Heart left ventricle (tissue), 16 donors: Measurements from ENCODE around the gene GAB3. TPM values are rescaled to one million over a fixed set of nuclear protein-coding genes. Genes with fewer than 3 reads are reported as not detected.

Experiments
- ATAC-seq, 4 donors: fragments of 200-7000 bp; cut with Tn5 transposase; one replicate each; pipeline ENCODE4 v1.9.1; 2020 to 2022; ENCODE audit warnings: moderate library complexity in 4 of 4, mild to moderate bottlenecking in 3 of 4, moderate number of reproducible peaks in 1 of 4
- DNase-seq, 5 donors: peaks; one replicate each; pipeline ENCODE4 v3.0.0-alpha.2; 2020
- H3K27ac ChIP-seq, 12 donors: fragments of 200-600 bp; sonication (generic) in 4 of 12; one replicate each; pipeline versions ENCODE4 v1.5.0 to v1.8.0; 2016 to 2022; ENCODE audit warnings: mild to moderate bottlenecking in 2 of 12
- H3K27me3 ChIP-seq, 9 donors: fragments of 200-600 bp; sonication (generic) in 2 of 9; one replicate each; pipeline versions ENCODE4 v1.5.1 to v1.8.0; 2016 to 2022; ENCODE audit warnings: mild to moderate bottlenecking in 3 of 9
- H3K36me3 ChIP-seq, 9 donors: fragments of 200-600 bp; sonication (generic) in 2 of 9; one replicate each; pipeline versions ENCODE4 v1.5.0 to v1.8.0; 2018 to 2022; ENCODE audit warnings: mild to moderate bottlenecking in 2 of 9
- H3K4me1 ChIP-seq, 12 donors: fragments of 200-600 bp; sonication (generic) in 4 of 12; one replicate each; pipeline versions ENCODE4 v1.5.0 to v1.8.0; 2016 to 2022; ENCODE audit warnings: mild to moderate bottlenecking in 3 of 12
- H3K4me3 ChIP-seq, 12 donors: fragments of 200-600 bp; sonication (generic) in 4 of 12; one replicate each; pipeline versions ENCODE4 v1.5.0 to v1.8.0; 2017 to 2022; ENCODE audit warnings: mild to moderate bottlenecking in 9 of 12, moderate library complexity in 4 of 12
- H3K9me3 ChIP-seq, 12 donors: fragments of 200-600 bp; sonication (generic) in 4 of 12; one replicate each; pipeline versions ENCODE4 v1.5.0 to v1.8.0; 2016 to 2022; ENCODE audit warnings: mild to moderate bottlenecking in 1 of 12
- POLR2A ChIP-seq, 2 donors: fragments of 450-650 bp; IDR thresholded peaks; one replicate each; pipeline ENCODE4 v1.6.1; 2017; ENCODE audit warnings: antibody characterized with exemption in 2 of 2, mild to moderate bottlenecking in 2 of 2, moderate library complexity in 2 of 2
- WGBS, 4 donors: extraction: QIAGEN DNeasy Blood & Tissue Kit in 2 of 4; methylation state at CpG; one replicate each; pipeline versions ENCODE4 v1.1.5 to v1.1.7; 2013 to 2018; 5-methylcytosine and 5-hydroxymethylcytosine counted together
- intact Hi-C, 10 donors: fragments of 100-400 bp; cut with DNase I; formaldehyde crosslinking; loops; one replicate each; pipeline versions ENCODE4 v1.11.1 to v1.14.2; 2022
- polyA plus RNA-seq, 2 donors: library from polyadenylated mRNA; stranded (reverse); fragments of 200-250 nt; gene quantifications; one replicate each; pipeline ENCODE4 v1.2.3, GENCODE V29; 2013
- total RNA-seq, 9 donors: library from RNA; depleted of rRNA in 2 of 9; stranded (reverse); fragments of >200 nt in 2 of 9; fragmentation: NEBNext Ultra II Directional in 3 of 9; extraction: Animal tissue kit (Norgen Biotek cat#: 25700) in 3 of 9; gene quantifications; one replicate each; pipeline versions ENCODE4 v1.1.0 to v1.2.4, GENCODE V29; 2016 to 2023
- TF ChIP-seq, protein P1 (sequence below), 12 donors: fragments of 200-600 bp; sonication (generic) in 4 of 12; IDR thresholded peaks; one replicate each; pipeline versions ENCODE4 v1.5.0 to v1.8.0; 2018 to 2022; ENCODE audit warnings: antibody characterized with exemption in 12 of 12, mild to moderate bottlenecking in 5 of 12
- donor health status: ischemic (EF 13 %, LVEDD 7.1; RV severe dilation, severe dysfunction).
- donor health status: healthy with polysubstance abuse.
- donor health status: DM: no; HTN: yes; CAD: no.
- donor health status: DM: no; HTN: no; CAD: no.
- donor health status: ischemic (EF 25% LVEDD 6.9; RV normal size, moderate dysfunction).
- donor health status: ischemic (EF 25% LVEDD 5.7; RV mildly dilated, moderate dysfunction).
- donor health status: healthy.
- donor health status: DM: yes; HTN: yes; CAD: no.
- donor health status: ischemic (EF 35%, LVEDD 5.7; RV mildly dilated, moderate dysfunction).
- donor health status: nonischemic (EF 11% LVEDD 7.7; RV severe dilation, severe dysfunction).
- donor health status: DM: yes; HTN: yes; CAD: no.
- donor health status: PGD.
- donor health status: ischemic (EF 29% LVEDD 5.4; RV normal size, mild dysfunction).
- donor health status: nonischemic (EF 23%, LVEDD 6.1; RV moderate dilation, normal function).

Gene GAB3
- total and polyA plus RNA-seq, 11 donors: 7.2 to 29.0 (median 18.4) TPM

DNA sequence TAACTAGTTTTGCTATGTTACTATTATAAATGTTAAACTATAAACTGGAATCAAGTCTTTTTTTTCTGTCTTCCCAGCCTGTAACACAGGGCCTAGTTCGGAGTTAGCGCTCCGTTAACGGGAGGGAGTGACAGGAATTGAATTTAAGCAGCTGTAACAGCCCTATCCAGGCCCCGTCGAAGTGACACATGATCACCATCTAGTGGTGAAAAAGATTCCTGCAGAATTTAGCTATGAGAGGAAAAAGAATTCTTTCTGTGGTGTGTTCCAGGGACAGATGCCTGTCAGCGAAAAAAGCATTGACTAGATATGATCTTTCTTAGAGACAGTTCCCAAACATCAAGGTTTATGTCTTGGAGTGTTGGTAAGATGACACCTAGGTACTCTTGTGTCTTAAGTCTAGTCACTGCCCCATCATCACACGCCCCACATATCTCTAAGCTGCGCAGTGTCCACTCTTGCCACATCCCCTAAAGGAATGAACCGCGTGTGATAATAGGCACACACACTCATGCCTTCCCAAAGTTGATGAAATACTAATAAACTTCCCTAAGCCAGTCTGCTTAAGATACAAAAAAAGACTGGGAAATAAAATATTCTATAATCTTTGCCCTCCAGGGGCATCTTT lies 2.1 kb downstream of the GAB3 start:
- intact Hi-C loops: loop anchor here in 6 of 10 donors (2.0 to 10.0 kb wide), 4 partner anchors 32 to 54 kb away; no protein-coding TSS in a partner anchor
- Histone ChIP-seq H3K4me1 (peaks cover 0 to 29% (median 10%) of the 10 kb centered on the region in 12 donors), H3K27ac (peak overlapping the region in 10 of 12 donors; percentile 26 to 94 (median 92)), H3K9me3 (peaks cover 0 to 12% (median 0%) of the 10 kb centered on the region in 12 donors), H3K27me3 (peaks cover 0 to 5% (median 0%) of the 10 kb centered on the region in 9 donors), H3K4me3 (peak overlapping the region in 10 of 12 donors; percentile 49 to 81 (median 69)), H3K36me3 (no peaks in the 10 kb centered on the region)
- TF ChIP-seq, protein P1, sequence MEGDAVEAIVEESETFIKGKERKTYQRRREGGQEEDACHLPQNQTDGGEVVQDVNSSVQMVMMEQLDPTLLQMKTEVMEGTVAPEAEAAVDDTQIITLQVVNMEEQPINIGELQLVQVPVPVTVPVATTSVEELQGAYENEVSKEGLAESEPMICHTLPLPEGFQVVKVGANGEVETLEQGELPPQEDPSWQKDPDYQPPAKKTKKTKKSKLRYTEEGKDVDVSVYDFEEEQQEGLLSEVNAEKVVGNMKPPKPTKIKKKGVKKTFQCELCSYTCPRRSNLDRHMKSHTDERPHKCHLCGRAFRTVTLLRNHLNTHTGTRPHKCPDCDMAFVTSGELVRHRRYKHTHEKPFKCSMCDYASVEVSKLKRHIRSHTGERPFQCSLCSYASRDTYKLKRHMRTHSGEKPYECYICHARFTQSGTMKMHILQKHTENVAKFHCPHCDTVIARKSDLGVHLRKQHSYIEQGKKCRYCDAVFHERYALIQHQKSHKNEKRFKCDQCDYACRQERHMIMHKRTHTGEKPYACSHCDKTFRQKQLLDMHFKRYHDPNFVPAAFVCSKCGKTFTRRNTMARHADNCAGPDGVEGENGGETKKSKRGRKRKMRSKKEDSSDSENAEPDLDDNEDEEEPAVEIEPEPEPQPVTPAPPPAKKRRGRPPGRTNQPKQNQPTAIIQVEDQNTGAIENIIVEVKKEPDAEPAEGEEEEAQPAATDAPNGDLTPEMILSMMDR (IDR thresholded peaks at IDR 0.05): peak; percentile 58 to 88 (median 72)
- TF ChIP-seq POLR2A (IDR thresholded peaks at IDR 0.05): no peak
- ATAC-seq: peak; percentile 57 to 71 (median 62)
- DNase-seq: peak; percentile 37 to 49 (median 43)
- WGBS, 4 donors: 12 to 21% (median 18%) methylated on average over 11 of the region's 11 CpGs

DNA sequence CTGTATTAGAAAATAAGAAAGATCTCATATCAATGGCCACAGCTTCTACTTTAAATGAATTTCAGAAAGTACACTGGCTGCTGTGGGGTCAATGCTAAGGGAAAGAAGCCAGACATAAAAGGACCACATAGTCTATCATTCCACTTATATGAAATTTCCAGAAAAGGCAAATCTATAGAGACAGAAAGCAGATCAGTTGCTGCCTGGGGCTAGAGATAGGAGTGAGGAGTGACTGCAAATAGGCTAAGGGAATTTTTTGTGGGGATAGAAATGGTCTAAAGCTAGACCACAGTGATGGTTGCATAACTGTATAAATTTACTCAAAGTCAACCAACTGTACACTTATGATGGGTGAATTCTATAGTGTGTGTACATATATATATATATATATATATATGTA lies 8.3 kb downstream of the GAB3 start:
- peaks cover 0 to 12% (median 0%) of the 10 kb centered on the region in 12 donors for H3K9me3 ChIP-seq
- intact Hi-C loops: loop anchor here in 4 of 10 donors (10.0 kb wide), 1 partner anchor 48 kb away; no protein-coding TSS in a partner anchor
- no peak for TF ChIP-seq POLR2A (IDR thresholded peaks at IDR 0.05)
- TF ChIP-seq, protein P1 (IDR thresholded peaks at IDR 0.05): no peak
- peak overlapping the region in 1 of 12 donors; percentile 3 for H3K27ac ChIP-seq
- no peak overlapping the region for H3K4me3 ChIP-seq
- H3K36me3 ChIP-seq: no peaks in the 10 kb centered on the region
- DNase-seq: no peak
- H3K27me3 ChIP-seq: no peaks in the 10 kb centered on the region
- no peak for ATAC-seq
- H3K4me1 ChIP-seq: peaks cover under 1 to 31% (median 13%) of the 10 kb centered on the region in 12 donors

- TF ChIP-seq POLR2A (IDR thresholded peaks at IDR 0.05): no peak
- TF ChIP-seq, protein P1 (IDR thresholded peaks at IDR 0.05): no peak
- Histone ChIP-seq H3K9me3 (peaks cover 0 to 3% (median 0%) of the 10 kb centered on the region in 12 donors), H3K36me3 (no peaks in the 10 kb centered on the region), H3K4me3 (no peak overlapping the region), H3K27me3 (no peaks in the 10 kb centered on the region), H3K4me1 (peaks cover 4 to 57% (median 38%) of the 10 kb centered on the region in 12 donors), H3K27ac (peak overlapping the region in 1 of 12 donors; percentile 21)
- intact Hi-C loops: loop anchor here in 4 of 10 donors (10.0 kb wide), 1 partner anchor 45 kb away; no protein-coding TSS in a partner anchor
- no peak for DNase-seq
- no peak for ATAC-seq
- WGBS, 4 donors: 67 to 69% (median 68%) methylated on average over 2 of the region's 2 CpGs
Measured at GRCh38 chrX:154739952-154740465, 10.9 kb downstream of the GAB3 start.

DNA sequence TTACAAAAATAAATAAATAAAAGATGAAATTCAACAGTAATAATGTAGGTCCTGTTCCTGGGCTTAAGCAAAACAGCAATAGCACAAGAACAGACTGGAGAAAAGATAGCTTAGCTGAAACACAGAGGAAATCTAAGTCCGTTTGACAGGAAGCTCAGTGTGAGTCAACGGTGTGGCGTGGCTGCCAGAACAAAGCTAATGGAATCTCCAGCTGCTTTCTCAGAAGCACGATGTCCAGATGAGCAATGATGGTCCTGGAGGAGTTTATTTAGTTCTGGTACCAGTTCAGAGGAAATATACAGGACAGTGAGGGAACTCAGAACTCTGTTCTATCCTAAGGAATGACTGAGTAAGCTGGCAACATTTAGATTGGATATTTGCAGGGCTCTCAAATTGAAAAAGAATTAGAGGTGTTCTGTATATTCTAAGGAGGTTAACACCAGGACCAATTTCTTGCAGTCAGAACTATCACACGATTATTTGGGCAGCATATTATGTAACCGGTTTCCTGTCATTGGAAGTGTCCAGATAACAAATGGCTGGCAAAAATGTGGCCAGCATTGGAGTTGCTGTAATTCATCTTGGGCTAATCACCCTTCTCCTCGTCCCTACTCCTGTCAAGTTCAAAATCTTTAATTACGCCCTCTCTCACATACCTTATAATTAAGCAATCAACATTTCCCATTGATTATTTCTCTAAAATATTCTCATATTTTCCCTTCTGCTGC lies 12.7 kb downstream of the GAB3 start:
- no peaks in the 10 kb centered on the region for H3K36me3 ChIP-seq
- no peaks in the 10 kb centered on the region for H3K27me3 ChIP-seq
- peak; percentile 62 to 79 (median 70) for ATAC-seq
- H3K4me1 ChIP-seq: peaks cover 4 to 75% (median 55%) of the 10 kb centered on the region in 12 donors
- peak overlapping the region; percentile 61 to 92 (median 79) for H3K27ac ChIP-seq
- TF ChIP-seq, protein P1 (IDR thresholded peaks at IDR 0.05): no peak
- no peak for TF ChIP-seq POLR2A (IDR thresholded peaks at IDR 0.05)
- DNase-seq: peak in 4 of 5 donors; percentile 61 to 83 (median 67)
- no peak overlapping the region for H3K4me3 ChIP-seq
- no peaks in the 10 kb centered on the region for H3K9me3 ChIP-seq
- 8 to 33% (median 22%) methylated on average over 8 of the region's 8 CpGs for WGBS, 4 donors
- intact Hi-C loops: no loop called here
